GM12865 (cell line): ENCODE results near the gene FAAH2.

Source experiments
- DNase-seq: peaks from one replicate; pipeline ENCODE4 v3.0.0; 2010; ENCODE audit warnings: low read depth
- H3K4me3 ChIP-seq: 2 replicates; pipeline ENCODE4 v1.5.1; 2011; ENCODE audit warnings: mild to moderate bottlenecking, low read depth, low read length, control low read depth
- CTCF ChIP-seq: IDR thresholded peaks from 2 replicates; pipeline ENCODE4 v1.5.1; 2011; ENCODE audit warnings: low read length, control low read depth, low read depth, inconsistent platforms; ENCODE audit not compliant: insufficient read depth; ENCODE audit errors: missing control alignments

The FAAH2 gene

GRCh38 chrX:57445076-57445475 is 158.6 kb downstream of the FAAH2 start:
- H3K4me3 ChIP-seq = no peak overlapping the region
- no peak for TF ChIP-seq CTCF
- no peak for DNase-seq

- no peak for DNase-seq
- no peak for TF ChIP-seq CTCF
- no peak overlapping the region for H3K4me3 ChIP-seq
Observed at GRCh38 chrX:57445832-57446231, 159.3 kb downstream of the FAAH2 start.

- TF ChIP-seq CTCF = no peak
- H3K4me3 ChIP-seq = no peak overlapping the region
- no peak for DNase-seq
Observed at GRCh38 chrX:57447856-57448255, 161.3 kb downstream of the FAAH2 start.

- no peak for TF ChIP-seq CTCF
- no peak overlapping the region for H3K4me3 ChIP-seq
- no peak for DNase-seq
Observed at GRCh38 chrX:57451426-57452020, 165.0 kb downstream of the FAAH2 start.

GRCh38 chrX:57453901-57454300 is 167.4 kb downstream of the FAAH2 start:
- peak; percentile 57 for DNase-seq
- TF ChIP-seq CTCF = peak; percentile 49
- no peak overlapping the region for H3K4me3 ChIP-seq

- H3K4me3 ChIP-seq = no peak overlapping the region
- no peak for DNase-seq
- no peak for TF ChIP-seq CTCF
Observed at GRCh38 chrX:57481514-57481913, 195.0 kb downstream of the FAAH2 start.

- no peak for TF ChIP-seq CTCF
- no peak for DNase-seq
- H3K4me3 ChIP-seq = no peak overlapping the region
Observed at GRCh38 chrX:57516491-57516890, 230.0 kb downstream of the FAAH2 start.
